Measurements from ENCODE around the gene KLK12.
A peak's percentile ranks its signal among the peaks of the same experiment; 100 is the strongest.

Gene KLK12

DNA sequence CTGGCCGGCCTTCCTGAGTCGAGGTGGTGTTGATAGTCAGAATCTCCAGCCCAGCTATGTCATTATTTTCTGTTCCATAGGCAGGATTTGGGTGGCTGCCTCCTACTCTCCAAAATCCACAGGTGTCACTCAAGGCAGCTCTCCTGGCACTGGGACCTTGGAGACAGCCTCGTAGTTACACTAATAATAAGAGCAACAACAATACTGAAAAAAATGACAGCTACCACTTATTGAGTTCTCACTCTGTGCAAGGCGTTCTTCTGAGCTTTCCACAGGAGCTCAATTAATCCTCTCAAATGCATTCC, 12.2 kb upstream of the KLK12 start:
- no peak for DNase-seq (ENCODE audit: low spot score)

GRCh38 chr19:51044327-51044726, 9.5 kb upstream of the KLK12 start:
- no peak for DNase-seq (ENCODE audit: low spot score)

- no peak for DNase-seq (ENCODE audit: low spot score)
These were observed 8.7 kb upstream of the KLK12 start for GRCh38 chr19:51043497-51043896.

GRCh38 chr19:51040151-51040550, 5.3 kb upstream of the KLK12 start:
- no peak for DNase-seq (ENCODE audit: low spot score)

GRCh38 chr19:51036519-51036918, 1.7 kb upstream of the KLK12 start:
- DNase-seq (ENCODE audit: low spot score) = no peak

- no peak for DNase-seq (ENCODE audit: low spot score)
These were observed 2.9 kb downstream of the KLK12 start for GRCh38 chr19:51031880-51032225.

DNA sequence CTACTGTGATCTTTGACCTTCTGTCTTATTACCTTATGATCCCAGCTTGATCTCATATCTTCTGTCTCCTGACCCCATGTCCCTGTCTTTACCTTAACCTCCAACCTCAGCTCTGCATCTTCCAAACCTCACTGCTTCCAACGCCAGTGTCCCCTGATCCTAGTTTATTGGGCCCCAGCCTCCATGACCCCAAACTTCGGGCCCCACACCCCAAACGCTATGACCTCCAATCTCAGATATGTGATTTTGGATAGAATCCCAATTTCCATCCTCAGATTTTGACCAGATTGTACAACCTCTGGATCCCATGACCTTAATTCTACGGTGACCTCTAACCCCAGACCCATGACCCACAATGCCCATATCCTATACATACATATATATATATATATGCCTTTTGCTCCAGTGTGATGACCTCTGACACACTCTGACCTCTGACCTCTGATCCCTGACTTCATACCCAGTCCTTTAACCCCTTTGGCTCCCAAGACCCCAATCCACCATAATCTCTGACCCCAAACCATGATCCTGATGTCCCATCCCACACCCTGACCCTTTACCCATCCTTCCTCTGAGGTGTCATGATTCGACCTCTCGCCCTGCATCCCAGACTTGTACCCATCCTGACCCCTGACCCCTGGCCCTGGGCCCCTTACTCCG, 3.5 kb downstream of the KLK12 start:
- no peak for DNase-seq (ENCODE audit: low spot score)

GRCh38 chr19:51030631-51031030, 4.2 kb downstream of the KLK12 start:
- DNase-seq (ENCODE audit: low spot score) = no peak

DNA sequence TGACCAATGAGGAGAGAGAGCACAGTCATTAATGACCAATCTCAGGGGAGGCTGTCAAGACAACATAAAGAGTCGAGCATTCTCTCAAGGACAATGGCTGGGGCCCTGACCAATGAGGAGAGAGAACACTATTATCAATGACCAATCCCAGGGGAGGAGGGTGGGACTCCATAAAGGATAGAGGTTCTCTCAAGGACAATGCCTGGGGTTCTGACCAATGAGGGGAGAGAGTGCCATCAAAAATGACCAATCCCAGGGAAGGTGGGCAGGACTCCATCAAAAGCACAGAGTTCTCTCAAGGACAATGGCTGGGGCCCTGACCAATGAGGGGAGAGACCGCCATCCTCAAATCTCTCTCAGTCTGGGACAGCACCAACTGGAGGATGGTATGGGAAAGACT, 5.1 kb downstream of the KLK12 start:
- no peak for DNase-seq (ENCODE audit: low spot score)

DNA sequence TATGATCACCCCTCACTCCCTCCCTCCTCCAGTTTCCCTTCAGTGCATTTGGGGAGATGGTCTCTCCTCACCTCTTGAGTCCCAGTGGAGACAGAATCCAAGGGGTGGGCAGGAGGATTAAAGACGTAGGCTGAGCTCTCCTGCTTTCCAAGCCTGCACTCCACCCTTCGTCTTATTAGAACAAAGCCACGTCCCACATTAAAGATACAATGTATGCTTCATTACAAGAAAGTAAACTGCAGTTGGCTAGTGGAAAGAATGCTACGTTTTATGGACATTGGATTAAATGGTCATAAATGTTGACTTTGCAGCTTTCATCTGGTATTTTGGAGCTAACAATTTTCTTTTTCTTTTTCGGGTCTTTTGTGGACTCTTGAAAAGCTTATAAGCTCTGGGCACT, 6.9 kb downstream of the KLK12 start:
- DNase-seq (ENCODE audit: low spot score) = no peak

GRCh38 chr19:51027126-51027806, 7.5 kb downstream of the KLK12 start:
- DNase-seq (ENCODE audit: low spot score) = no peak

GRCh38 chr19:51026554-51026831, 8.3 kb downstream of the KLK12 start, which contains the start of gene KLK11:
TSS of gene KLK11 (minus strand) at chr19:51026616. CDS start at chr19:51025631, 985 bp downstream.
- no peak for DNase-seq (ENCODE audit: low spot score)

DNA sequence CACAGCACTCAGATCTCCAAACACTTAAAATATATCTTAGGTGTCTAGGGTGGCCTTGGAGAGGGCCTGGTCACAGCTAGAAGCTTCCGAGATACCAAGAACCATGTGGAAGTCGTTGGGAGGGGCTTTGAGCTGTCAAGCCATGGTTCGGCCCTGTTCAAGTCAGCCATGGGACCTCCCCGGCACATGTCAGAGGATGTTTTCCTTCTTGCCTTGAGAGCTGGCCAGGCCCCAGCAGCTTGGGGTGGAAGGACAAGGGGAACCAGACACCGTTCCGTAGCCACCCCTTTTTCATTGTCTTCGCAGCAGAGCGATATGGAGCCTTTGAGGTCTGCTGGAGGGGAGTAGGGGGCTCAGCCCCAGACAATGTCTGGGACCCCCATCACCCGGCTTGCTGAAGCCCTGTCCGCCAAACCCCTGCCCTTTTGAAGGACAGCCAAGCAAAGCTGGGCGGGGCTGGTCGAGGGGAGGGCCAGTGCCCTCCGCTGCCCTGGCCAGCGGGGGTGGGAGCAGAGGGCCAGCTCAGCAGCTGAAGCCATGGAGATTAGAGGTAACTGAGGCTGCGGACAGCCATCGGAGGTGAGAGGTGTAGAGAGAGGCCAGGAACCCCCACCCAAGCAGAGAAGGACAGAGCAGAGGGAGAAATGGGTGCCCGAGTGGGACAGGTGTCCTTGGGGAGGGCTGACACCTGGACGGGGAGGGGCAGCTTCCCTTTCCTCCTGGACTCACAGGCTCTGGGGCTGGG, 8.8 kb downstream of the KLK12 start:
- DNase-seq (ENCODE audit: low spot score) = no peak

DNA sequence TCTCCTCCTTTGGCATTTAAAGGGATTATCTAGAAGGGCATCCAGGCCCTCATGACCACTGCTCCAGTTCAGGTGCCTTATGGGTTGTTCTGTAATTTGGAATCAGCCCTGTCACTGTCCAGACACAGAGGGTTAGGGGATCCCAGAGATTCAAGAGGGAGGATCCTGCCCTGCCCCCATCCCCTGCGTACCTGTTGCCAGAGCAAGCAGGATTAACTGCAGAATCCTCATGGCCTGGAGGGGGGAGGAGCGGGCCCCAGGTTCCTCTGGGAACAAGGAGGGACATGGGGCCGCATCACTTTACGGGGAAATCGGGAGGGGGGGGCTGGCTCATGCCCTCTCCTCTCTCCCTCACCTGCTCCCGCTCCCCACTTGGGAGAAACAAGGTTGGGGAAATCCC, 9.4 kb downstream of the KLK12 start:
- DNase-seq (ENCODE audit: low spot score) = no peak

- DNase-seq (ENCODE audit: low spot score) = no peak
These were observed 9.9 kb downstream of the KLK12 start for GRCh38 chr19:51024924-51025323.

GRCh38 chr19:51023946-51024345, 10.9 kb downstream of the KLK12 start:
- no peak for DNase-seq (ENCODE audit: low spot score)

- no peak for DNase-seq (ENCODE audit: low spot score)
These were observed 12.3 kb downstream of the KLK12 start for GRCh38 chr19:51022526-51022925.

DNA sequence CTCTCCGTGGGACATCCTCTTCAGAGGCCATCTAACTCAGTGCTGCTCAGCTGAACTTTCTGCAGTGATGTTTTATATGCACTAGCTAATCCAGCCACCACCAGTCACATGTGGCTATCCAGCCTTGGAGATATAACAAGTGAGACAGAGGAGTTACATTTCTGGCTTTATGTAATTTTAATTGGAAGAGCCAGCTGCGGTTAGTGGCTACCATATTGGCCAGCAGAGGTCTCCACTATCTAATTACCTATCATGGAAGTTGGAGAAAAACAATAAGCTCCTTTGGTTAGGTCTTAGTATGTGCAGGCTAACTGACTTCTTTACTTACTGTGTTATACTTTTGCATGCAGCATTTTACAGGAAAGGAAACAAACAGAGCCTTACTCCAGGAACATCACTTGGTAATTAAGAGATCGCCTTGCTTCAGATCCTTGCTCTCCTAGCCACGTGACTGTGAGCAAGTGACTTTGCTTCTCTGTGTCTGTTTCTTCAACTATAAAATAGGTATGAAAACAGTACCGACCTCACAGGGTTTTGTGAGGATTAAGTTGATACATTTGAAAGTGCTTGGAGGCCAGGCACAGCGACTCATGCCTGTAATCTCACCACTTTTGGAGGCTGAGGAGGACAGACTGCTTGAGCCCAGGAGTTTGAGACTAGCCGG, 13.7 kb downstream of the KLK12 start:
- DNase-seq (ENCODE audit: low spot score) = no peak

- DNase-seq (ENCODE audit: low spot score) = no peak
These were observed 15.3 kb downstream of the KLK12 start, which contains the start of gene KLK10 for GRCh38 chr19:51019544-51019925. TSS of gene KLK10 (minus strand) at chr19:51019709. CDS start at chr19:51019130, 579 bp downstream.

DNA sequence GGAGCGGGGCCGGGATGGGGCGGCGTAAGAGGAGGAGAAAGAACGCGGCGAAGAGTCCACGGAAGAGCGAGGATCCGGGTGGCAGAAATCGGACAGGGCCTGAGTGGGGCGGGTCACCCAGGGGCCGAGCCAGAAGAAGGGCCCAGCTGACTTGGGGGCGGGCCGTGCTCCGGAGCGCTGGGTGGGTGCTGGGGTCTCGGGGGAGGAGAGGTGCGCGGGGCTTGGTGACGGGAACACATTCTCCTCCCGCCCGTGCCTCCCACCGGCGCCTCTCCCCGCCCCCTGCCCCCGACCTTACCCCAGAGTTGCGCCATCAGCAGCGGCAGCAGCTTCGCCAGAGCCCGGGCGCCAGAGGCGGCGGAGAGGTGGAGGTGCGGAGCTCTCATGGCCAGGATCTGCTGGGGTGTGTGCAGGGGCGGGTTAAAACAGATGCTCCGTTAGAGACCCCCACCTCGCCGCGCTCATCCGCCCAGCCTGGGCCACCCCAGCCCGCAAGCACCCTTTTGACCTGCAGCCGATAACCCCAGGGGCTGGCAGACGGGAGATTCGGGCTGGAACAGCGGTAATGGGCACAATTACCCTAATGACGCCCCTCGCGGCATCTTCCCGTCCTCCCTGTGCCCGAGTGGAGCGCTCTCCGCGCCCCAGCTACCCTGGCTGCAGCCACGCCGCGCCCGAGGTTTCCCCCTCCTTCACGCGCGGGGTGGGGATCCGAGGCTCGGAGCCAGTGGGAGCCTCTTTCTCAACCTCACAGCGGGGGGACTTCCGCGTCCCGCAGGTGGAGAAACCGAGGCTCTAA, 15.9 kb downstream of the KLK12 start:
- DNase-seq (ENCODE audit: low spot score) = no peak

- peak; percentile 85 for DNase-seq (ENCODE audit: low spot score)
These were observed 17.8 kb downstream of the KLK12 start for GRCh38 chr19:51016798-51017683.
